Testis (tissue), 3 donors: ENCODE measurements around the gene NMNAT3. TPM values are rescaled to one million over a fixed set of nuclear protein-coding genes. Genes with fewer than 3 reads are reported as not detected.

Experiments used
- DNase-seq: peaks from one replicate; pipeline ENCODE4 v3.0.0-alpha.2; 2019
- H3K27ac ChIP-seq, 2 donors: fragments of 200-600 bp; sonication (generic); one replicate each; pipeline ENCODE4 v1.5.1; 2019
- H3K27me3 ChIP-seq: fragments of 200-600 bp; sonication (generic); one replicate; pipeline ENCODE4 v1.5.1; 2019
- H3K36me3 ChIP-seq: fragments of 200-600 bp; sonication (generic); one replicate; pipeline ENCODE4 v1.5.1; 2017; ENCODE audit warnings: low read depth; ENCODE audit errors: missing control alignments
- H3K4me1 ChIP-seq: fragments of 200-600 bp; sonication (generic); one replicate; pipeline ENCODE4 v1.5.1; 2019
- H3K4me3 ChIP-seq, 2 donors: fragments of 200-600 bp; sonication (generic); one replicate each; pipeline ENCODE4 v1.5.1; 2017 to 2019
- H3K9me3 ChIP-seq: fragments of 200-600 bp; sonication (generic); one replicate; pipeline ENCODE4 v1.5.1; 2017
- CTCF ChIP-seq, 3 experiments: fragments of 450-650 bp in 2 of 3; fragments of 200-600 bp in 1 of 3; sonication (generic) in 1 of 3; IDR thresholded peaks; one replicate each; pipeline ENCODE4 v1.5.1; 2016 to 2019; ENCODE audit warnings: antibody characterized with exemption in 3 of 3, mild to moderate bottlenecking in 2 of 3, moderate library complexity in 1 of 3
- POLR2A ChIP-seq: fragments of 450-650 bp; IDR thresholded peaks from one replicate; pipeline ENCODE4 v1.6.1; 2017; ENCODE audit warnings: antibody characterized with exemption, mild to moderate bottlenecking, moderate library complexity
- WGBS, 2 donors: methylation state at CpG; one replicate each; pipeline ENCODE4 v1.1.5; 2018; 5-methylcytosine and 5-hydroxymethylcytosine counted together
- intact Hi-C: fragments of 100-400 bp; cut with DNase I; formaldehyde crosslinking; loops from one replicate; pipeline ENCODE4 v1.15.1; 2023; ENCODE audit warnings: low total_unique reads
- polyA plus RNA-seq: library from polyadenylated mRNA; stranded (reverse); fragments of 350-450 nt; fragmentation: Illumina TruSeq; extraction: RNeasy Lipid Tissue Mini Kit (QIAGEN cat#74804); gene quantifications from one replicate; pipeline ENCODE4 v1.2.3, GENCODE V29; 2014; ENCODE audit warnings: low read depth, low replicate concordance; ENCODE audit not compliant: insufficient read depth
- total RNA-seq, 2 donors: library from RNA; depleted of rRNA; stranded (reverse); fragments of >200 nt; gene quantifications; one replicate each; pipeline ENCODE4 v1.2.3, GENCODE V29; 2016

Gene NMNAT3
- total and polyA plus RNA-seq, 3 donors from 2014 or later = 21.1 to 76.5 (median 23.9) TPM

- intact Hi-C loops = no loop called here
- no peak for DNase-seq
These were observed 116.4 kb downstream of the NMNAT3 start for GRCh38 chr3:139561255-139561817.

GRCh38 chr3:139560411-139560810, 117.4 kb downstream of the NMNAT3 start:
- 89 to 97% methylated on average over 3 of the region's 3 CpGs for WGBS, 2 donors
- H3K4me3 ChIP-seq = no peak overlapping the region
- H3K36me3 ChIP-seq = no peaks in the 10 kb centered on the region
- no peak overlapping the region for H3K27ac ChIP-seq
- TF ChIP-seq POLR2A = no peak
- no peaks in the 10 kb centered on the region for H3K27me3 ChIP-seq
- no peaks in the 10 kb centered on the region for H3K9me3 ChIP-seq
- no peak for DNase-seq
- intact Hi-C loops = no loop called here
- H3K4me1 ChIP-seq = peaks cover 6% of the 10 kb centered on the region

More at GRCh38 chr3:139561255-139561817, 116.4 kb downstream of the NMNAT3 start:
- Histone ChIP-seq H3K4me3 (no peak overlapping the region), H3K4me1 (peaks cover 6% of the 10 kb centered on the region), H3K27me3 (no peaks in the 10 kb centered on the region), H3K9me3 (no peaks in the 10 kb centered on the region), H3K36me3 (no peaks in the 10 kb centered on the region), H3K27ac (no peak overlapping the region)
- 71 to 77% methylated on average over 7 of the region's 7 CpGs for WGBS, 2 donors
- TF ChIP-seq POLR2A = no peak
- no peak for TF ChIP-seq CTCF (IDR thresholded peaks at IDR 0.05)

- 55 to 75% methylated on average over 5 of the region's 5 CpGs for WGBS, 2 donors
- TF ChIP-seq CTCF (IDR thresholded peaks at IDR 0.05) = no peak
- no peak for TF ChIP-seq POLR2A
- no peak for DNase-seq
These were observed 118.2 kb downstream of the NMNAT3 start for GRCh38 chr3:139559541-139559940.

GRCh38 chr3:139558351-139559266, 119.2 kb downstream of the NMNAT3 start:
- no peak for TF ChIP-seq CTCF (IDR thresholded peaks at IDR 0.05)
- TF ChIP-seq POLR2A = no peak
- H3K27ac ChIP-seq = no peak overlapping the region
- no peaks in the 10 kb centered on the region for H3K27me3 ChIP-seq
- no peaks in the 10 kb centered on the region for H3K9me3 ChIP-seq
- WGBS, 2 donors = 54 to 56% methylated on average over 2 of the region's 2 CpGs
- DNase-seq = no peak
- H3K4me1 ChIP-seq = peaks cover 6% of the 10 kb centered on the region
- intact Hi-C loops = no loop called here
- no peaks in the 10 kb centered on the region for H3K36me3 ChIP-seq
- no peak overlapping the region for H3K4me3 ChIP-seq

More at GRCh38 chr3:139559541-139559940, 118.2 kb downstream of the NMNAT3 start:
- H3K9me3 ChIP-seq = no peaks in the 10 kb centered on the region
- intact Hi-C loops = no loop called here
- peaks cover 6% of the 10 kb centered on the region for H3K4me1 ChIP-seq
- no peak overlapping the region for H3K27ac ChIP-seq
- no peak overlapping the region for H3K4me3 ChIP-seq
- H3K27me3 ChIP-seq = no peaks in the 10 kb centered on the region
- H3K36me3 ChIP-seq = no peaks in the 10 kb centered on the region

GRCh38 chr3:139557041-139557440, 120.7 kb downstream of the NMNAT3 start:
- Histone ChIP-seq H3K4me3 (no peak overlapping the region), H3K9me3 (no peaks in the 10 kb centered on the region), H3K4me1 (peaks cover 6% of the 10 kb centered on the region), H3K27ac (no peak overlapping the region), H3K36me3 (no peaks in the 10 kb centered on the region), H3K27me3 (no peaks in the 10 kb centered on the region)
- intact Hi-C loops = no loop called here
- DNase-seq = no peak
- no peak for TF ChIP-seq POLR2A
- no peak for TF ChIP-seq CTCF (IDR thresholded peaks at IDR 0.05)
- WGBS, 2 donors = 93 to 97% methylated on average over 3 of the region's 3 CpGs
